IPS-NIHi7 (cell line): ENCODE measurements around the gene PPT2.
"Not testable (repeated sequence)": the region's sequence is repeated elsewhere in the genome, so short reads cannot be mapped to it uniquely, and the experiment has no call there.

Source experiments
- DNase-seq: peaks from one replicate; pipeline ENCODE4 v3.0.0; 2012; ENCODE audit warnings: mixed read lengths; ENCODE audit errors: extremely low spot score

Gene PPT2

GRCh38 chr6:32189069-32189741 lies 35.3 kb downstream of the PPT2 start:
- no peak for DNase-seq

- no peak for DNase-seq
Measured at GRCh38 chr6:32189742-32190053, 35.8 kb downstream of the PPT2 start.

- DNase-seq = peak; percentile 77
Measured at GRCh38 chr6:32190054-32190851, 36.3 kb downstream of the PPT2 start, which contains the start of gene PBX2. Gene PBX2, minus strand, starts transcription at chr6:32190202. Its CDS starts 287 bp downstream, at chr6:32189915.

- DNase-seq = no peak
Measured at GRCh38 chr6:32190911-32191677, 37.2 kb downstream of the PPT2 start.

- no peak for DNase-seq
Measured at GRCh38 chr6:32191696-32192607, 38.0 kb downstream of the PPT2 start.

GRCh38 chr6:32192608-32193039 lies 38.7 kb downstream of the PPT2 start, which contains the start of gene GPSM3:
Gene GPSM3, minus strand, starts transcription at chr6:32192643. Its CDS starts 130 bp downstream, at chr6:32192513.
- DNase-seq = no peak

- DNase-seq = not testable (repeated sequence)
Measured at GRCh38 chr6:32193096-32193495, 39.2 kb downstream of the PPT2 start.

GRCh38 chr6:32194388-32194787 lies 40.4 kb downstream of the PPT2 start:
- no peak for DNase-seq

- no peak for DNase-seq
Measured at GRCh38 chr6:32194825-32195651, 41.1 kb downstream of the PPT2 start.

GRCh38 chr6:32195652-32195901 lies 41.6 kb downstream of the PPT2 start:
- peak; percentile 95 for DNase-seq

- peak; percentile 84 for DNase-seq
Measured at GRCh38 chr6:32195902-32196681, 42.2 kb downstream of the PPT2 start.

GRCh38 chr6:32196682-32197616 lies 43.0 kb downstream of the PPT2 start:
- DNase-seq = no peak

- DNase-seq = no peak
Measured at GRCh38 chr6:32198345-32198696, 44.4 kb downstream of the PPT2 start.

GRCh38 chr6:32198866-32199265 lies 44.9 kb downstream of the PPT2 start:
- no peak for DNase-seq

GRCh38 chr6:32200711-32201475 lies 47.0 kb downstream of the PPT2 start:
- no peak for DNase-seq

GRCh38 chr6:32202186-32202585 lies 48.2 kb downstream of the PPT2 start:
- no peak for DNase-seq

- no peak for DNase-seq
Measured at GRCh38 chr6:32203426-32204267, 49.7 kb downstream of the PPT2 start.
